ENCODE data around the gene CCDC134.

- TF ChIP-seq, protein P1, sequence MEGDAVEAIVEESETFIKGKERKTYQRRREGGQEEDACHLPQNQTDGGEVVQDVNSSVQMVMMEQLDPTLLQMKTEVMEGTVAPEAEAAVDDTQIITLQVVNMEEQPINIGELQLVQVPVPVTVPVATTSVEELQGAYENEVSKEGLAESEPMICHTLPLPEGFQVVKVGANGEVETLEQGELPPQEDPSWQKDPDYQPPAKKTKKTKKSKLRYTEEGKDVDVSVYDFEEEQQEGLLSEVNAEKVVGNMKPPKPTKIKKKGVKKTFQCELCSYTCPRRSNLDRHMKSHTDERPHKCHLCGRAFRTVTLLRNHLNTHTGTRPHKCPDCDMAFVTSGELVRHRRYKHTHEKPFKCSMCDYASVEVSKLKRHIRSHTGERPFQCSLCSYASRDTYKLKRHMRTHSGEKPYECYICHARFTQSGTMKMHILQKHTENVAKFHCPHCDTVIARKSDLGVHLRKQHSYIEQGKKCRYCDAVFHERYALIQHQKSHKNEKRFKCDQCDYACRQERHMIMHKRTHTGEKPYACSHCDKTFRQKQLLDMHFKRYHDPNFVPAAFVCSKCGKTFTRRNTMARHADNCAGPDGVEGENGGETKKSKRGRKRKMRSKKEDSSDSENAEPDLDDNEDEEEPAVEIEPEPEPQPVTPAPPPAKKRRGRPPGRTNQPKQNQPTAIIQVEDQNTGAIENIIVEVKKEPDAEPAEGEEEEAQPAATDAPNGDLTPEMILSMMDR (IDR thresholded peaks at IDR 0.05; ENCODE audit: poor library complexity): no peak
- TF ChIP-seq EZH2 (IDR thresholded peaks at IDR 0.05; ENCODE audit: borderline replicate concordance): no peak
Observed at GRCh38 chr22:41818011-41818410, 17.5 kb downstream of the CCDC134 start.

All from hepatocyte (in vitro differentiated cells).